KBM-7 (cell line): Measurements from ENCODE around the gene ZNHIT2.

ENCODE experiments used
- DNase-seq: peaks from one replicate; pipeline ENCODE4 v3.0.0-alpha.2; 2015
- in situ Hi-C: fragments of 300-500 bp; cut with MboI; formaldehyde crosslinking; loops from 2 replicates; pipeline ENCODE4 v1.14.3; 2020; ENCODE audit warnings: low sequenced_read_pairs, low pct_unique_long_range_greater_than_20kb, mixed read lengths

ZNHIT2 gene

DNA sequence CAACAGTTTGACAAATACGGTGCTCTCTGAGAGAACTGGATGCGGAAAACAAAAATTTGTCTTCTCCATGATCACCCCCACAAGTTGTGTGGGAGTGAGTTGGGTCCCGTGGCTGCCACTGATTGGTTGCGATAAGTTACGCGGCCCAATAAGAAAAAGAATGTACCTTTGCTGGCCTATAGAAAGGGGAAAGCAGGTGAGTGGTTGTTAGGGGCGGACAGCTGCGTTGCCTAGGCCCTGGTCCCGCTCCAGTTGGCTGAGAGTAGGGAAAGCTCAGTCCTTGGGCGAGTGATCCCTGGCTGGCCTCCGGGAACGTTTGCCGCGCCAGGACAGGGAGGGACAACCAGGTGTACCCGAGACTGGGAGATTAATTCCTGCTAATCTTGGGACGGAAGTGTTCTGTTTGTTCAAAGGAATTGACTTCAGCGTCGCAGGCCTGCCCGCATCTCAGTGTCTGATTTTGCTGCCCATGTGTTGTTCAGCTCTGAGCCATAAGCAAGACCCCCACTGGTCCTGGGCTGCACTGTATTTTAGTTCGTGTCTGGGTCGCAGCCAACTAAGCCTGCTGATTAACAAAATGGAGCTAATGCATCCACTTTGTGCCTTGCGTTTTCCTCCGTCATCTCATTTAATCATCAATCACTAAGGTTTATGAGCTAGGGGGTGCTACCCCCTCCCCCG, 17.6 kb upstream of the ZNHIT2 start:
- DNase-seq = peak; percentile 97
- in situ Hi-C loops = no loop called here

DNA sequence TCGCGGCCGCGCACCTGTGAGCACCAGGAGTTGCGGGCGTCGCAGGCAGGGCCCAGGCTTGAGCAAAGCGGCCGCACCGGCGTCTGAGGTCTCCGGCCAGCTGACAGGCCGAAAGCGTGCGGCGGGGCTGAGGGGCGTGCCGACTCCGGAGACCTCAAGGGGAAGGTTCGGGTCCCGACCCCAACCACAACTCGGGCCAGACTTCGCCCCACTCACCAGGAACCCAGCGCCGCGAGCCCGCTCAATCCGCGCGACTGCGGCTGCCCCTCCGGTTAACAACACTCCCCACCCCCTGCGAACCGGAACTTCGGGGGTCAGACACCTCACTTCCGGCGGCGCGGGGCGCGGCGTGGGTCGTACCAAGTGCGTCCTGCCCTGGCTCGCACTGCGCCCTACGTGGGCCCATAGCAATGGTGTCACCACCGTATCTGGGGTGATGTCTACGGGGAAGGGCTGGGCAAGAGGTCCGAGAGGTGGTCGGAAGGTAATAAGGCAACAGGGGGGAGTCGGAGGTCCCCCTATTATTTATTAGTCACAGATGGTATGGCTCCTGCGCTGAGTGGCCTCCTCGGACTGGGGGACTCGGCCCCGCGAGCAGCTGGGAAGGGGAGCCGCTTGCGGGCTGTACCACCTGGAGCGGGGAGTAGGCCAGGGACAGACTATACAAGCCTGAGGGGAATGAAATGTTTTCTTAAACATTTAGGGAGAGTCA, 16.9 kb upstream of the ZNHIT2 start, which contains the start of gene SYVN1:
Gene SYVN1 (minus strand): TSS at position 280 of the 712 bp plus-strand sequence. CDS start 918 bp downstream, outside the sequence.
- in situ Hi-C loops = no loop called here
- peak; percentile 91 for DNase-seq

DNA sequence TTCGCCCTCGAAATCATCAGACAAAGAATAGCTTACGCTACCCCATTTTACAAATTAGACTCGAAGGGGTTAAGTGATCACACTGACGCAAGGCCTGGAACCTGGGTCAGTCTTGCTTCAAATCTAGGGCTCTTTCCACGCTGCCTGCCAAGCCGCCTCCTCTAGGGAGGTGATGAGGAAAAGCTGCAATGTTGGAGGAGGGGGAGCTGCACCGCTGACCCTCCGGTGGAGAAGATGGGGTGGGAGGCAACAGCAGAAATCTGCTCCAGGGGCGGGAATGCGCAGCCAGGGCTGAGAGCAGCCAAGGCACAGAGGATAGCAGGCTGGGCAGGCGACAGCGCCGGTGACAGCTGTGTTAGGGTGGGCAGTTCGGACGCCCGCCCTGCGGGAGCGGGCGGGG, 16.2 kb upstream of the ZNHIT2 start:
- in situ Hi-C loops = no loop called here

DNA sequence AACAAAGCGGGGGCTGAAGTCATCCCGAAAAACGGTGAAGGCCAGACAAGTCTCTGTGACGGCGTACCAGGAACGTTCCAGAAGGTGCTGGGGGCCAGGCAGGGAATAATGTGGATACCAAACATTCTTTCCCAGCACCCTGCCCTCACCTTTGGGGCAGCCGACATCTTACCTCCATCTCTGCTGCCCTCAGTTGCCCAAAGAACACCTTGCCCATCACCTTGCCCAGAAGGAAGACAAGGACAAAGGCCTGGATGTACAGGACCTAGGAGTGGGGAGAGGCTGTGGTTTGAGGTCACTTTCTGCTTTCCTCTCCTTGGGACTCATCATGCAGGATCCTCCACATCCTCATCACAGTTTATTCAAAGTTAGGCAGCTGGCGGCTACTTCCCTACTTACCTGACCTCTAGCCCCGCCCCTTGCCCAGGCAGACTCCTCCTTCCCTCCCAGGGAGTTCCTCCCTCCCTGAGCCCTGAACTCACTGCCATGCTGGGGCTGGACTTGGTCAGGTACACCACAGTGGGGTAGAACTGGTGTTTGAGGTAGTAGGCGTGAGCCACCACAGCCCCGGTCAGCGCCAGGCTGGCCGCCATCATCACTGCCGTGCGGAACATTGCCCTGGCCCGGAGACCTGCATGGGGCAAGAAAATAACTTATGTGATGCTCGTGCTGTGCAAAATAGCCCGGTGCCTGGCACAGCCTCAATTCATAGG, 15.6 kb upstream of the ZNHIT2 start:
- in situ Hi-C loops = no loop called here
- peak; percentile 56 for DNase-seq

More for the DNA sequence above, 16.2 kb upstream of the ZNHIT2 start:
- DNase-seq = no peak

DNA sequence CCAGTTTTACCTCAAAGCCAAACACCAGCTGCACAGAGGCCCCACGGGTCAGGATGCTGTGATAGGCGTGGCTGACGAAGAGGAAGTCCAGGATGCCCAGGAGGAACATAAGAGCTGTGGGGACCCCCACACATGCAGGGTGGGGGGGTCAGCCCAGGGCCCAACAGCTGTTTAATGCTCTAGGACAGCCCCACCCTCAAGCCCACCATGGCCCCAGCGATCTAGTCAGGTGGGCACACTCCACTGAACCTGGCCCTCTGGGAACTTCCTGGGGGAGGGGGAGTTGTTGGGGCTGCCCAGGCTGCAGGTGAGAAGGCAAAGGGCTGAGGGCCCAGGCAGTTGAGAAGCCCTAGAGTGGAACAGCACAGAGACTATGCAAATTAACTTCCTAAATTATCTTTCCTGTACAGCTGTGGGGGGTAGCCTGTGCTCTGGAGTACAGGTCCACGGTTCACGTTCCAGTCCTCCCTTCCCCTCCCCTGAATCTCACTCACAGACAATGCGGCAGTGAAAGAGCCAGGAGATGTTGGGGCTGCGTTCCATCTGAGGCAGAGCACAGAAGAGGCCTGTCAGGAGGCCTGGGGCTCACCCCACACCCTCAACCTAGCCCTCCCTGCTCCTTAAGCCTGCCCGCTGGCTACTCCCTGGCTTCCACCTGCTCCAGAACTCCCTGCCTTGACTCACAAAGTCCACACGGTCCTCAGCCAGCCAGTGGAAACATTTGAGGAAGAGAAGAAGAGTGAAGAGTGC, 14.9 kb upstream of the ZNHIT2 start:
- in situ Hi-C loops = no loop called here
- DNase-seq = no peak

DNA sequence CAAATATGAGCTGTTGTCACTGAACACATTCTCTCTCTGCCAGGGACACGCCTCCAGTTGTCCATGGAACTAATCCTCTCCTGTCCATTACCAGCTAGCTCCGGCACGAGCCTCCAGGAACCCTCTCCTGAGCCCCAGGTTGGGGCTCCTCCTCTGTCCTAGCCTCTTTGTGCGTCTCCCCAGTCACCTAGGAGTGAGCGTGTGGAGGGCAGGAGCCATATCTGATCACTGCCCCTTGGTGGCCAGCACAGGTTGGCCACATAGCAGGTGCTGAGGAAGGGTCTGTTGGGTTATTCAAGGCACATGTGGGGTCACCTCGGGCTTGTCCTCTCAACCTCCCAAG, 14.4 kb upstream of the ZNHIT2 start:
- in situ Hi-C loops = no loop called here
- no peak for DNase-seq

DNA sequence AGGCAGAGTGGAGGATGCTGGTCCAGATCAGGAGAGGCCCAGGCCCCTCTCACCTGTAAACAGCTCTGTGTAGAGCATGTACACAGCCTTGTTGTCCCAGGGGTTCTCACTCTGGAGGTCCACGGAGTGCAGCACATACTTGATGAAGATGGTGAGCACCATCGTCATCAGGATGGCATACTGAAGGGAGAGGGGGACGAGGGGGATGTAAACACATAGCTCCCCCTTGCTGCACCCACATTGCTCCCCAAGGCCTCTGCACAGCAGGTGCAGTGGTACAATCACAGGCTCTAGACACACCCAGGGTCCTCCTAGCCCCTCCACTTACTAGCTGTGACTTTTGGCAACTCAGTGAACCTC, 13.9 kb upstream of the ZNHIT2 start:
- in situ Hi-C loops = no loop called here
- DNase-seq = no peak

DNA sequence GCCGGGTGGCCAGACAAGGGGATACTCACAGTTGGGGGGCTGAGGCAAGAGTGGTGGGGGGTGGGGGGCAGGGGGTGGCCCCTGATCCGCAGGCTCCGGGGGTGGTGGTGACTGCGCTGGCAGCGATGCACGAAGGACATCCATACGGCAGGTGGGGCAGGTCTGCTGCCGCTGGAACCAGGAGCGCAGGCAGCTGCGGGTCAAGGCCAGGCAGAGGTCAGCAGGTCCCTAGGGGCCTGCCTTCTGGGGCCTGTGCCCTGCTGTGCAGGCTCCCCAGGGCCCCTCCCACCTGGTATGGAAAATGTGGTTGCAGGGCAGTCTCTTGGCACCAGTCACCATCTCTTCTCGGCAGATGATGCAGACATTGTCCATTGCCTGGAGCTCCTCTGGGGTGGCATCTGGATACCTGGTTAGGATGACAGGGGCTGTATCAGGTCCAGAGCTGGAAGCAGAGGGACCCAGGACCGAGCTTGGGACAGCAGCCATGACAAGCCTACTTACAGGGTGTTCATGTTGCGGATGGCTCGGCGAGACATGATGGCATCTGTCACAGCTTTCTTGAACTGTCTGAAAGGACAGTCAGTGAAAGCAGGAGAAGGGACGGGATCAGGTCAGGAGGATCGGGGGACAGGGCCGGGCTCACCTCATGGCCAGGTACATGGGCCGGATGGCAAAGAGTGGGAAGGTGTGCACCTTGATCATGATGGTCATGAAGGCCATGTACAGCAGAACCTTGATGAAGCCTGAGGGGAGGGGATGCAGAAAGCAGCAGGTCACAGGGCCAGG, 13.3 kb upstream of the ZNHIT2 start:
- no peak for DNase-seq
- in situ Hi-C loops = no loop called here

DNA sequence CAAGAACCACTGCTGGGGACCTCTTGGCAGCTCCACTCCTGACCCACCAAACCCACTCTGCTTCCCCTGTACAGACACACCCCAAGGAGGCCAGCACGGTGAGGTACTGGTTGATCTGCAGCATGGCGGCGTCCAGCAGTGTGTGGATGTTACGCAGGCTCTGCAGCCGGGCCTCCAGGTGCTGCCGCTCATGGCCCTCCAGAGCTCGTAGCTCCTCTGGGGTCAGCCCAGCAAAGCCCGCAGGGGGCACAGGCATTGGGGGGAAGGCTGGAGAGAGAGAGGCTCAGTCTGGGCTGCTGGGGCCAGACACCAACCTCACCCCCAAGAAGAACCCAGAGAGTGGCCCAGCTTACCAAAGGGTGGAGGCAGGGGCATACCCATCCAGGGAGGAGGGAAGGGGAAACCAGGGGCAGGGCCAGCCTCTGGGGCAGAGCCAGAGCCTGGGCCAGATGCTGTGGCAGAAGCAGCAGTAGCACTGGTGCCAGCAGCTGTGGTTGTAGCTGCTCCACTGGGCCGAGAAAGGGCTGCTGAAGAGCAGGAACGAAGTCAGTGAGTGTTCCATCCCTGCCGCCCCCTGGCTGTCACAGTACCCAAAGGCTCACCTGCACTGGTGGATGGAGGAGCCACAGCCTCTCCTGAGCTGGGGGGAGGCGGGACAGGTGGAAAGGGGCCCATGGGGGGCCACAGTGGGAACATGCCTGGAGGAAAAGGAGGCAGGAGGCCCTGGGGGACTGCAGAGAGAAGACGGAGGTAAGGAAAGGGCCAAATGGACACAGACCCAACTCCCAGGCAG, 12.3 kb upstream of the ZNHIT2 start:
- DNase-seq = no peak
- in situ Hi-C loops = no loop called here

DNA sequence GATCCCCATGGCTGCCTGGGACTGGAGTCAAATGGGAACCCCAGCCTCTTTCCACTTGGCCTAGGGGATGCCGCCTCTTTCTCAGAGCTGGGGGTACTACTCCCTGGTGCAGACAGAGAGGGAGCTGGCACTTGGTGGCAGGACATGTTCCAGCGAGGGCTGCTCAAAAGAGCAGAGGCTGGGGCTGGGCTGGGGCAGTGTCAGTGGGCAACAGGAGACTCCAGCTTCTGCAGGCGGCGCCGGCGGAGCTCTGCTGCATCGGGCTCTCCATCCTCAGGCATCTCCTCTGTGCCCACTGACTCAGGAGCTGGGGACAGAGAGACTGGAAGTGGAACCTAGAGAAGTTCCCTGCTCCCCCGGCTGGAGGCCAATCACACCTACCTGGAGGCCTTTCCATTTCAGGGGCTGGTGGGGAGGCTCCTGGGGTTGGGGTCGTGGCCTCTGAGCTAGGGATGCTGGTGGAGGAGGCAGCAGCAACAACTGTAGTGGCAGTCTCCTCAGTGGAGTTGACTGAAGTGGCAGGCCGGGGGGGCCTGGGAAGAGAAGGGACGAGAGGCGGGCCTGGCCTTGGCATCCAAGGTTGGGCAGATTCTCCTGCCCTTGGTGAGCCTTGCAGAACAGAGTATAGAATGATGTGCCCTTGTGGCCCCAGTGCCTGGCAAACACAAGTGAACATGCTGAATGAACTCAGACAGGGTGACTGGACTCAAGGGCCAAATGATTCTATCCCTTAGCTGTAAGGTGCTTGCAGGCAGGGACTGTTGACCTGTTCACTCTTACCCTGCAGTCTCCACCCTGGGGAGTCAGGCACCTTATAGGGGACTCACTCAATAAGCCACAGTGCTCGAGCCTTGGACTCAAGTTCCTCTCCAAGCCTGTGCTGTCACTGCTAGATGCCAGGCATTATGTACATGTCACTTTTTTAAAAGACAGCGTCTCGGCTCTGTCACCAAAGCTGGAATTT, 11.0 kb upstream of the ZNHIT2 start:
- in situ Hi-C loops = no loop called here
- no peak for DNase-seq

DNA sequence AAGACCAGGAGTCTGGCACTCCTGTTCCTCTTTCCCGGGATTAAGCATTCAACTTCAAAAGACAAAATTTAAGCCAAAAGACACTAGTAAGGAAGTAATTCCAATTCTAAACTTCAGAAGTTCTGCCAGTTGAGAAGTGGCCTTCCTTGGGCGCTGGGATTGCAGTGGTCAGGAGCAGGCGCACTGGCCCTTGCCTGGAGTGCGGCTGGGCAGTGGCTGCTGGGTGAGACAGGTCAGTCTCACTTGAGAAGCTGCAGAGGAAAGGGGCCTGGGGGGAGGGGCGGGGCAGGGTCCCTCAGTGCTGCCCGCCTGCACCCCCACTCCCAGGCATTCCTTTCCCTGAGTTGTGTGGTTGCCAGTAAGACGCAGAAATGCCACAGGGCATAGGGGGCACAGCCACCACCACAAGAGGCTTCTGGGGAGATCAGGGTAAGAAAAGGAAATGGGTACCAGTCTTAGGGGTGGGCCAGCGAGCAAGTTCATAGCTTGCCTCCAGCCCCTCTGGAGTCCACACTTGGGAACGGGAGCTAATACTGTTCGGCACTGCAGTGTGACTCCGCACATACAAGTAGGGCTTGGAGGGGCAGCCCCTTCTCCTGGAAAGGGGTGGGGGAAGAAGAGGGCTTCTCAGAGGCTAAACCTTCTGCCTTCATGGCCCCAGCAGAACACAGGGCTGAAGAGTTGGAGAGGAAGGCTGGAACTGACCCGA, 10.1 kb upstream of the ZNHIT2 start:
- in situ Hi-C loops = no loop called here

DNA sequence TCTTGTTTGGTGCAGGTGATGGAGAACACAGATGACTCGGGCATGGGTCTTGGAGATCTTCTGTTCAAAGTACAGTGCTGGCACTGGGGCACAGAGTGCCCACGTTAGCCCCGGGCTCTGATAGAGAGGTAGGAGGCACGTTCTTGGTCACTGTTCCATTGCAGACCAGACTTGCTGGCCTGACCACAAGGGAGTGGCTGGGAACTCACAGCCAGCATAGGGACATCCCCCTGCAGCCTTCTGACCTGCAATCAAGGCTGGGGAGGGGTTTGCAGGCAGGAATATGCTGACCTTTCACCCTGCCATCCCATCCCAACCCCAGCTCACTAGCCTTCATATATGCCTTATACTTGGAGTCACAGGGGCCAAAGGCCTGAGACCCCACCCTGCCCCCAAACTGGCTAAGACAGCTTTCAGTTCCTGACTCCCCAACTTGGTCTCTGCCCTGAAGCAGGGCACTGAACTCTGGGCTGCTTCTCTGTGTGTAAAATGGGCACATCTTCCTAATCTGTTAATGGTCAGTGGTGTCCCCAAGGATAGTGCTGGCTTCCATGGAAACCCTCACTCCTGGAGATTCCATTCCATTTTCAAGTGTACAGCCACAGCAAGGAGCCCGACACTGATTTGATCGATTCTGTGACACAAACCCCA, 9.2 kb upstream of the ZNHIT2 start:
- no peak for DNase-seq
- in situ Hi-C loops = no loop called here

More for the DNA sequence above, 10.1 kb upstream of the ZNHIT2 start:
- DNase-seq = no peak

DNA sequence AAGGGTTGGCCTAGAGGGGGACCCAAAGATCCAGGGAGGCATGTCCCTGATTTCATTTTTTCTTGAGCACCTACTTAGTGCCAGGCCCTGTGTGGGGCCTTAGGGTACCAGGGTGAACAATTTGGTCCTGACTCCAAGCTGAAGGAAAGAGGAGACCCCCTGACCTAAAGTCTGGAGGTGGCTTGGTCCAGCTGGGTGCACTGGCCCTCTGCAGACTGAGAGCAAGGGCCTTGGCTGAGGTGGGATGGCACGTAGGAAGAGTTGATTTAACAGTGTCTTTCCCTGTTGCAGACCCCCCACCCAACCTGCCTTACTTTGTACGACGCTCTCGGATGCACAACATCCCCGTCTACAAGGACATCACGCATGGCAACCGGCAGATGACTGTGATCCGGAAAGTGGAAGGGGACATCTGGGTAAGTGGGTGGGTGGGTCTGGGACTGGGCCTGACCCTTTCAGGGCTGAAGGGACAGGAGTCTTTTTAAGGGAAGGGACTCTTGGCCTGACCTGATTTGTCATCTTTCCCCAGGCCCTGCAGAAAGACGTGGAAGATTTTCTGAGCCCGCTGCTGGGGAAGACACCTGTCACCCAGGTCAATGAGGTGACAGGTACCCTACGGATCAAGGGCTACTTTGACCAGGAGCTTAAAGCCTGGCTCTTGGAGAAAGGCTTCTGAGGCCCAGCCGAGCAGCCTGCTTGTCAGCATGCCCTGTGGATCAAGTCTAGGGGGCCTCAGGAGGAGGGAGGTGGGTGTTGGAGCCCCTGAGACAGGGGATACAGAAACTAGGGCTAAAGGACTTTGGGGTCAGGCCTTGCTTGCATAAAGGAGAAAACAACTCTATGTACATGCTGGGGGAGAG, 7.9 kb upstream of the ZNHIT2 start:
- in situ Hi-C loops = no loop called here

DNA sequence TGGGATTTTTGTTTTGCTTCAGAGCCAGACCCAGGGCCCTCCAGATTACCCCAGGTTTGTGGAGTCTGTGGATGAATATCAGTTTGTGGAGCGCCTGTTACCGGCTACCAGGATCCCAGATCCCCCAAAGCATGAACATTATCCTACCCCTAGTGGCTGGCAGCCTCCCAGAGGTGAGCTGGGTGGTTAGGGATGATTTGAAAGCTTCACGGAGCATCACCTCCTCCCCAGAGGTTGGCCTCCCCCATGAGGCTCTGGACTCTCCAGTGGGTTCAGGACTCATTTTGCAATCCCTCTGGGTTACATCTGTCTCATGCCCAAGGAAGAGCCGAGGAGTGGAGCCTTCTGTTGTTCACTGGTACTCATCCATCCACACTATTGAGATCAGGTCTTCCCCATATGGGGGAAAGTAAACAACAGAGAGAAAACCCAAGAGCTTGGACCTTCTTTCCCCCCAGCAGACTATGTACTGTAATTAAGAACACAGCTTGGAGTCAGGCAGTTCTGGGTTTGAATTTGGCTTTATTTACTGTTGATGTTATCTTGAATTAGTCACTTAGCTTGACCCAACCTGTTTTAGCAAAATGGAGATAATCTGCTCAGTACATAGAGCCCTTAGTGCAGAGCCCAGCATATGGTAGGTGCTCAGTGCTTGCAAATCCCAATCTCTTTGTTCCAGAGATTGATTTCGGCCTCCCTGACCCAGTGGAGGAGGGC, 7.1 kb upstream of the ZNHIT2 start:
- no peak for DNase-seq
- in situ Hi-C loops = no loop called here

More for the DNA sequence above, 7.9 kb upstream of the ZNHIT2 start:
- no peak for DNase-seq
